GM12865 (cell line): ENCODE data around the gene ERO1A.

ENCODE experiments used
- DNase-seq: peaks from one replicate; pipeline ENCODE4 v3.0.0; 2010; ENCODE audit warnings: low read depth
- H3K4me3 ChIP-seq: 2 replicates; pipeline ENCODE4 v1.5.1; 2011; ENCODE audit warnings: mild to moderate bottlenecking, low read depth, low read length, control low read depth
- TF ChIP-seq, protein P1 (sequence below): IDR thresholded peaks from 2 replicates; pipeline ENCODE4 v1.5.1; 2011; ENCODE audit warnings: low read length, control low read depth, low read depth, inconsistent platforms; ENCODE audit not compliant: insufficient read depth; ENCODE audit errors: missing control alignments

Gene ERO1A

GRCh38 chr14:52706724-52707706, 11.7 kb upstream of the ERO1A start, which contains the start of gene PSMC6:
Gene PSMC6, plus strand, starts transcription at chr14:52707200. Its CDS starts 20 bp downstream, at chr14:52707220.
- DNase-seq = peak; percentile 95
- TF ChIP-seq, protein P1, sequence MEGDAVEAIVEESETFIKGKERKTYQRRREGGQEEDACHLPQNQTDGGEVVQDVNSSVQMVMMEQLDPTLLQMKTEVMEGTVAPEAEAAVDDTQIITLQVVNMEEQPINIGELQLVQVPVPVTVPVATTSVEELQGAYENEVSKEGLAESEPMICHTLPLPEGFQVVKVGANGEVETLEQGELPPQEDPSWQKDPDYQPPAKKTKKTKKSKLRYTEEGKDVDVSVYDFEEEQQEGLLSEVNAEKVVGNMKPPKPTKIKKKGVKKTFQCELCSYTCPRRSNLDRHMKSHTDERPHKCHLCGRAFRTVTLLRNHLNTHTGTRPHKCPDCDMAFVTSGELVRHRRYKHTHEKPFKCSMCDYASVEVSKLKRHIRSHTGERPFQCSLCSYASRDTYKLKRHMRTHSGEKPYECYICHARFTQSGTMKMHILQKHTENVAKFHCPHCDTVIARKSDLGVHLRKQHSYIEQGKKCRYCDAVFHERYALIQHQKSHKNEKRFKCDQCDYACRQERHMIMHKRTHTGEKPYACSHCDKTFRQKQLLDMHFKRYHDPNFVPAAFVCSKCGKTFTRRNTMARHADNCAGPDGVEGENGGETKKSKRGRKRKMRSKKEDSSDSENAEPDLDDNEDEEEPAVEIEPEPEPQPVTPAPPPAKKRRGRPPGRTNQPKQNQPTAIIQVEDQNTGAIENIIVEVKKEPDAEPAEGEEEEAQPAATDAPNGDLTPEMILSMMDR = no peak

GRCh38 chr14:52706286-52706685, 10.9 kb upstream of the ERO1A start:
- TF ChIP-seq, protein P1 = no peak
- H3K4me3 ChIP-seq = peak overlapping the region; percentile 94
- peak; percentile 38 for DNase-seq

More at GRCh38 chr14:52706724-52707706, 11.7 kb upstream of the ERO1A start, which contains the start of gene PSMC6:
- H3K4me3 ChIP-seq = peak within 1 kb of the TSS; percentile 94

- TF ChIP-seq, protein P1 = no peak
- no peak for DNase-seq
- no peak overlapping the region for H3K4me3 ChIP-seq
Observed at GRCh38 chr14:52703664-52704063, 8.3 kb upstream of the ERO1A start.

- H3K4me3 ChIP-seq = no peak overlapping the region
- TF ChIP-seq, protein P1 = no peak
- no peak for DNase-seq
Observed at GRCh38 chr14:52703225-52703624, 7.9 kb upstream of the ERO1A start.

GRCh38 chr14:52701223-52701622, 5.9 kb upstream of the ERO1A start:
- DNase-seq = no peak
- TF ChIP-seq, protein P1 = no peak
- H3K4me3 ChIP-seq = no peak overlapping the region

- H3K4me3 ChIP-seq = no peak overlapping the region
- DNase-seq = no peak
- TF ChIP-seq, protein P1 = no peak
Observed at GRCh38 chr14:52700701-52701172, 5.4 kb upstream of the ERO1A start.
